GM23338 (cell line): ENCODE results near the gene DNAJB8. TPM values are rescaled to one million over a fixed set of nuclear protein-coding genes. Genes with fewer than 3 reads are reported as not detected.

Source experiments
- ATAC-seq: fragments of 200-7000 bp; cut with Tn5 transposase; 3 replicates; pipeline ENCODE4 v1.9.1; 2020
- DNase-seq: peaks from one replicate; pipeline ENCODE4 v3.0.0-alpha.2; 2015; ENCODE audit warnings: low spot score
- H2AFZ ChIP-seq: fragments of 200-600 bp; sonication (generic); 2 replicates; pipeline ENCODE4 v1.8.0; 2016; ENCODE audit warnings: antibody characterized with exemption, mild to moderate bottlenecking, moderate library complexity
- H3F3A ChIP-seq: fragments of 200-600 bp; sonication (generic); replicated peaks from 2 replicates; pipeline ENCODE4 v1.8.0; 2017; ENCODE audit warnings: antibody characterized with exemption, mixed run types, low read depth
- H3K27ac ChIP-seq: fragments of 200-600 bp; sonication (generic); 2 replicates; pipeline ENCODE4 v1.6.1; 2016; ENCODE audit warnings: low read depth
- H3K27me3 ChIP-seq: fragments of 200-600 bp; sonication (generic); 2 replicates; pipeline ENCODE4 v1.8.0; 2016; ENCODE audit warnings: mild to moderate bottlenecking, mixed run types, moderate library complexity; ENCODE audit not compliant: insufficient read depth
- H3K36me3 ChIP-seq: fragments of 200-600 bp; sonication (generic); 2 replicates; pipeline ENCODE4 v1.8.0; 2016; ENCODE audit warnings: mild to moderate bottlenecking; ENCODE audit not compliant: insufficient read depth
- H3K4me1 ChIP-seq: fragments of 200-600 bp; sonication (generic); 2 replicates; pipeline ENCODE4 v1.8.0; 2016; ENCODE audit warnings: mild to moderate bottlenecking, moderate library complexity; ENCODE audit not compliant: insufficient read depth
- H3K4me2 ChIP-seq: fragments of 200-600 bp; sonication (generic); 2 replicates; pipeline ENCODE4 v1.7.1; 2017; ENCODE audit warnings: mixed run types
- H3K4me3 ChIP-seq: fragments of 200-600 bp; sonication (generic); 2 replicates; pipeline ENCODE4 v1.6.1; 2016; ENCODE audit warnings: mixed run types
- H3K79me2 ChIP-seq: fragments of 200-600 bp; sonication (generic); replicated peaks from 2 replicates; pipeline ENCODE4 v1.8.0; 2017; ENCODE audit warnings: mild to moderate bottlenecking; ENCODE audit not compliant: insufficient read depth
- H3K9me2 ChIP-seq: fragments of 200-600 bp; sonication (generic); 2 replicates; pipeline ENCODE4 v1.8.0; 2017; ENCODE audit not compliant: insufficient read depth
- H4K20me1 ChIP-seq: fragments of 200-600 bp; sonication (generic); replicated peaks from 2 replicates; pipeline ENCODE4 v1.8.0; 2017; ENCODE audit warnings: mild to moderate bottlenecking; ENCODE audit not compliant: insufficient read depth
- H3K27ac Mint-ChIP-seq: 2 replicates; pipeline ENCODE4 v1.8.0; 2020; ENCODE audit warnings: inconsistent platforms, mild to moderate bottlenecking, moderate library complexity, mixed read lengths
- H3K27me3 Mint-ChIP-seq: 3 replicates; pipeline ENCODE4 v1.8.0; 2022; ENCODE audit warnings: low read depth, mild to moderate bottlenecking, moderate library complexity, mixed read lengths, inconsistent platforms; ENCODE audit not compliant: insufficient read depth, poor library complexity
- H3K36me3 Mint-ChIP-seq: 3 replicates; pipeline ENCODE4 v1.8.0; 2021; ENCODE audit warnings: low read depth, mild to moderate bottlenecking, inconsistent platforms, moderate library complexity, mixed read lengths
- H3K4me1 Mint-ChIP-seq: 3 replicates; pipeline ENCODE4 v1.8.0; 2020; ENCODE audit warnings: mild to moderate bottlenecking, inconsistent platforms, mixed read lengths
- H3K4me3 Mint-ChIP-seq: 3 replicates; pipeline ENCODE4 v1.8.0; 2021; ENCODE audit warnings: moderate library complexity, mild to moderate bottlenecking, inconsistent platforms, mixed read lengths
- H3K9me3 Mint-ChIP-seq: 3 replicates; pipeline ENCODE4 v1.8.0; 2020; ENCODE audit warnings: moderate library complexity, mild to moderate bottlenecking, inconsistent platforms, mixed read lengths
- CREB1 ChIP-seq: fragments of 250-450 bp; sonication (Bioruptor Pico); IDR thresholded peaks from 2 replicates; pipeline ENCODE4 v1.5.0; 2020; ENCODE audit warnings: low read depth, mild to moderate bottlenecking, moderate library complexity
- CTCF ChIP-seq, 2 experiments: fragments of 200-600 bp in 1 of 2; sonication (generic) in 1 of 2; conservative IDR thresholded peaks; 2 replicates each; pipeline versions ENCODE4 v1.5.1 to v1.6.1; 2016 to 2017; ENCODE audit warnings: antibody characterized with exemption in 2 of 2, low read depth in 2 of 2, mild to moderate bottlenecking in 2 of 2, moderate library complexity in 1 of 2
- EZH2phosphoT487 ChIP-seq: fragments of 200-600 bp; sonication (generic); IDR thresholded peaks from one replicate; pipeline ENCODE4 v1.8.1; 2018; ENCODE audit warnings: antibody characterized with exemption; ENCODE audit not compliant: unreplicated experiment
- JUNB ChIP-seq: IDR thresholded peaks from one replicate; pipeline ENCODE4 v1.6.1; 2016; ENCODE audit warnings: antibody characterized with exemption; ENCODE audit not compliant: unreplicated experiment
- NANOG ChIP-seq: IDR thresholded peaks from 2 replicates; pipeline ENCODE4 v1.6.1; 2016; ENCODE audit warnings: antibody characterized with exemption, borderline replicate concordance
- POLR2AphosphoS5 ChIP-seq: IDR thresholded peaks from 2 replicates; pipeline ENCODE4 v1.6.1; 2016; ENCODE audit warnings: antibody characterized with exemption, low read depth
- REST ChIP-seq: IDR thresholded peaks from one replicate; pipeline ENCODE4 v1.6.1; 2018; ENCODE audit warnings: antibody characterized with exemption; ENCODE audit not compliant: unreplicated experiment
- STAT1 ChIP-seq: IDR thresholded peaks from one replicate; pipeline ENCODE4 v1.6.1; 2016; ENCODE audit warnings: antibody characterized with exemption; ENCODE audit not compliant: unreplicated experiment
- ZNF114 ChIP-seq: fragments of 250-450 bp; sonication (Bioruptor Pico); IDR thresholded peaks from 2 replicates; pipeline ENCODE4 v1.5.0; 2020; ENCODE audit warnings: mild to moderate bottlenecking, moderate library complexity
- polyA plus RNA-seq: library from polyadenylated mRNA; unstranded; fragments of >200 nt; fragmentation: Nextera tagmentation; extraction: Ambion mirVana; gene quantifications from 2 replicates; pipeline ENCODE4 v1.2.1, GENCODE V29; 2016
- total RNA-seq: library from RNA; depleted of rRNA; stranded (reverse); fragments of >200 nt; shearing (Covaris generic); gene quantifications from 2 replicates; pipeline ENCODE4 v1.2.3, GENCODE V29; 2014

DNAJB8 gene
- total and polyA plus RNA-seq, 2 experiments from 2014 or later: not detected

- H3K27me3 Mint-ChIP-seq: peaks cover 37% of the 10 kb centered on the region
- no peak overlapping the region for H3K4me3 Mint-ChIP-seq
- Histone ChIP-seq H3K27ac (no peak overlapping the region), H3K9me2 (no peaks in the 10 kb centered on the region), H4K20me1 (no peaks in the 10 kb centered on the region), H3K27me3 (peaks cover 23% of the 10 kb centered on the region), H3K4me3 (no peak overlapping the region), H3K4me1 (0 out of 2 replicates have a peak, but pooled peaks cover under 1% of the 10 kb centered on the region), H3K36me3 (no peaks in the 10 kb centered on the region), H2AFZ (no peak overlapping the region), H3K4me2 (no peak overlapping the region), H3F3A (no peaks in the 10 kb centered on the region), H3K79me2 (no peaks in the 10 kb centered on the region)
- H3K9me3 Mint-ChIP-seq: no peaks in the 10 kb centered on the region; the same call in 1 of the 3 replicates
- ATAC-seq (no peak), DNase-seq (no peak)
- H3K27ac Mint-ChIP-seq: no peak overlapping the region
- peaks cover 6% of the 10 kb centered on the region; the same call in 2 of the 3 replicates for H3K4me1 Mint-ChIP-seq
- no peaks in the 10 kb centered on the region for H3K36me3 Mint-ChIP-seq
- no peak for TF ChIP-seq EZH2phosphoT487
- TF ChIP-seq CTCF (conservative IDR thresholded peaks at IDR 0.05; ENCODE audit: low read depth in 2 of 2): no peak
- no peak for TF ChIP-seq ZNF114 (CRISPR knock-in tag)
- TF ChIP-seq POLR2AphosphoS5: no peak
Measured at GRCh38 chr3:128468285-128468790, 1.6 kb upstream of the DNAJB8 start.

- H3K36me3 ChIP-seq: no peaks in the 10 kb centered on the region
- Mint-ChIP-seq H3K9me3 (no peaks in the 10 kb centered on the region; the same call in 1 of the 3 replicates), H3K4me3 (no peak overlapping the region), H3K27ac (no peak overlapping the region), H3K36me3 (no peaks in the 10 kb centered on the region), H3K4me1 (no peaks in the 10 kb centered on the region), H3K27me3 (peaks cover 29% of the 10 kb centered on the region)
- ATAC-seq (no peak), DNase-seq (no peak)
- no peak overlapping the region for H3K4me3 ChIP-seq
- H3K4me2 ChIP-seq: no peak overlapping the region
- no peak overlapping the region for H2AFZ ChIP-seq
- TF ChIP-seq EZH2phosphoT487 (no peak), REST (no peak), NANOG (no peak), POLR2AphosphoS5 (no peak), CTCF (conservative IDR thresholded peaks at IDR 0.05; ENCODE audit: low read depth in 2 of 2) (no peak), ZNF114 (CRISPR knock-in tag) (no peak), JUNB (no peak), CREB1 (no peak), STAT1 (no peak)
- H3K9me2 ChIP-seq: no peaks in the 10 kb centered on the region
- no peaks in the 10 kb centered on the region for H3K4me1 ChIP-seq
- H3K27ac ChIP-seq: no peak overlapping the region
- no peaks in the 10 kb centered on the region for H3K27me3 ChIP-seq
- H3K79me2 ChIP-seq: no peaks in the 10 kb centered on the region
- H3F3A ChIP-seq: no peaks in the 10 kb centered on the region
- H4K20me1 ChIP-seq: no peaks in the 10 kb centered on the region
Measured at GRCh38 chr3:128464702-128465101, 2.0 kb downstream of the DNAJB8 start.
